Measurements from ENCODE around the gene ATXN1L.
"Not testable (repeated sequence)": the region's sequence is repeated elsewhere in the genome, so short reads cannot be mapped to it uniquely, and the experiment has no call there.

The ATXN1L gene

DNA sequence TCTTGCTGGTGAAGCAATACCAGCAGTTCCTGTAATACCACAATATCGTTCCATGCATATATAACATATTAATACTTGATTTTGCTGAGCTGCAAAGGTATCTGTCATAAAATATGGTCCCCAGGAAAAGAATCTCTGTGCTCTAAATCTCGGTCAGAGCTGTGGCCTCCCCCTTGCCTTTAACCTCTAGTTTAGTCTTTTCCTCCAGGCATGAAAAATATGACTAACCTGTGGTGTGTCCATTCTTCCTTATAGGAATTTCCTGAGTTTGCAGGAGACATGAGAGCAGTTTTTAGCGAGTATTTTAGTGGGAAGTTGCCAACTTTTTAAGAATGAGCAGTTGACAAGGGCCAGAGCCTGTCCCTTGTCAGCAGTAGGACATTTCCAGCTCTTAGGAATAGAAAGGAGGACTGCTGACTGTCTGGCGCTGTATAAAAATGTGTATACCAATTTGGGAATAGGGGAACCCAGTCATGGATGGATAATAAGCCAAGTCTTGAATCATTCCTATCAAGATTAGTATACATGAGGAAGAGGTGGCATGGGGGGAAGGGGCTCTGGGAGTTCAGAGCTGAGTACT, 8.7 kb downstream of the ATXN1L start:
- DNase-seq = no peak

DNA sequence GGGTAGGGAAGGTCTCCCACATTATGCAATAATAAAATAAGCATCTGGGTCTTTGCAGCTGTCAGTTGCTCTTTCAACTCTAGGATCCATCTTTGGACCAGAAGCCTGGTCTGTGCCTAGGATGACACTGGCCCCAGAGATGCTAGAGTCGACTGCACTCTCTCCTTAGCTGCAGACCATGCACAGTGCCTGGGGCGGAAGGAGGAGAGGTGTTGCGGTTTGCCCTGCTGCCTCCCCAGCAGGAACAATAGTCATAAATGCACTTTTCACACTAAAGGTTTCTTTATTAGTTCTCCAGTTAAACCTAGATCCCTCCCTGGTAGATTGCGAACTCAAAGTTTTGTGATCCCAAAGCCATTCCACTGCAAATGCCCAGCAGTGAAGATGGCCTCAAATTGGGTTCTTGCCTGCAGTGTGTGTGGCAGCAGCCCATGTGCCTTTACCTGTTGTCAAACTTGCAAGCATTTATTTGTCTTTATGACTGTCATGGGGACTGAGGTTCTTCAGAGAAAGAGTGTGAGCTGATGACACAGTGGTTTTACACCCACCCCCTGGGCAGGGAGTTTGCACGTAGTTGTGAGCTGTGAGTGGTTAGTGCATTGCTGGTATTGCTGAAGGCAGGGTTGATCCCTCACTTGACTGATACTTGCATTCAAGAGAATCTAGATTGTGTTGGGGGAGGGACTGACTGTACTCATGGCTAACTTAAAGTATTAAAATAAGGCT, 10.3 kb downstream of the ATXN1L start:
- DNase-seq = no peak

DNA sequence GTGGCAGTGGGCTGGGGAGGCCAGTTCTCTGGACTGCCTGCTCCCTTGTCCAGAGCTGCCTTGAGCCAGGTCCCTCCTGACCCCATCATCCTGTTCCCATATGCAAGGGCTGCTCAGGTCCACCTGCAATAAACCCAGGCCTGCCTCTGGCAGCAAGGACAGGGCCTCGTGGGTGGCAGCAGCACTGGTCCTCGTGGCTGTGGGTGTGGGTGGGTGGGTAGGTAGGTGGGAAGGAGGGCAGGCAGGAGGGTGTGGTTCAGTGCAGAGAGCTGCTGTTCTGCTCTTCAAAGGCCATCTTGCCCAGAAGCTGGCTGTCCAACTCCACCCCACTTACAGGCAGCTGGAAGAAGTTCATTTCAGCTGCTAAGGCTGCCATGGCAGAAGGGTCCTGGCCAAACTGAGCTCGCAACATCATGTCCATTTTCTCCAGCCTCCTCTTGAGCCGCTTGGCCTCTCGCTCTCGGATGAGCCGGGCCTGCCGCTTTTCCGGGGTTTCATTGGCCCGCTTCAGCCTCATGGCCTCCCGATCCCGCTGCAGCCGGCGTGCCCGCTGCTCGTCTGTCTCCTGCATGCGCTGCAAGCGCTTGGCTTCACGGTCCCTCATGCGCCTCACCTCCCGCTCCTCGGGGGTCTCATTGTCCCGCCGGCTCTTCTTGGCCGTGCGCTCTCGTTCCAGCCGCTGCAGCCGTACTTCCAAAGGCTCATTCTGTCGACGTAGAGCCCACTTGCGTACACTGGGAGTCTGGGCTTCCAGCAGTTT, 14.2 kb downstream of the ATXN1L start:
- DNase-seq = no peak

DNA sequence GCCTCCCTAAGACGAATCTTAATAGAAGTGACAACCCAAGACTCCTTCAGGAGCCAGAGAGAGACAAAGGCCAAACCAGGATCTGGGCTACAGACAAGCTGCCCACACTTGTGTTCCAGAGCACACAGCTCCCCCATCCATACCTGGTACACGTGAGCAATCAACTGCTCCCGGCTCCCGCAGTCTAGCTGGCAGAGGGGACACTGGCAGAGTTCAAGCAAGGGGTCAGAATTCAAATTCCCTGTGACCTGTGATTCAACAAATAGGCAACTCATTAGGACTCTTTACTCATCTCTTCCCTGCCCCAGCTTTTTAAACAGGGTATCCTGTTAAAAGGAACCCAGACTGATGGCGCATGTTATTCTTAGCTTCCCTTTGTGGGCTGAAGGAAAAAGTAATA, 18.2 kb downstream of the ATXN1L start:
- DNase-seq = no peak

DNA sequence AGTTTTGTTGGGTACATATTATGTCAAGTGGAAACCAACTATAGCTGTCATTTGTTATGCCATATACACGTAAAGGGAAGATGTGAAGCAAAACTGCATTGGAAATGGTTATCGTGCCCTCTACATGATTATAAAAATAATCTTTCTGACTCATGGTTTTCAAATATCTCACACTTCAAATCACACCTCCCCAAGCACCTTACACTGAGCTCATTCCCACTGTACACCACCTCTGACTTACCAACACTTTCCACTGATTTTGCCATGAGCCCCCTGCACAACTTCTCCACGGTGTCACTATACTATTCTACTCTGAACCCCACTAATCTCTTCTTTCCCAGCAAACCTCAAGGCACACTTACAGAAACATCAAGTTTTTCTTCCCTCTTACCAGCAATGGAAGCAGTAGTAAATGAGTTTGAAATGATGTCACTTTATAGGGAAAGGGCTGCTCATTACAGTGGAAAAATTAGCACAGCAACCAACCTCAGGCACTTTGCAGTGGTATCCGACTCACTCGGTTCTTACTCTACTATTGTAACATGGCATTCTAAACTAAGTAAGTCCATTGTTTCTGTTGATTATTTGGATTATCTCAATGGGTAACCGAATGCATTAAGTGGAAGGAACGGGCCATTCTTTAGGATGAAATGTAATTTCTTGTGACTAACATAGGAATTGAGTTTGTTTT, 19.5 kb downstream of the ATXN1L start:
- DNase-seq = no peak

DNA sequence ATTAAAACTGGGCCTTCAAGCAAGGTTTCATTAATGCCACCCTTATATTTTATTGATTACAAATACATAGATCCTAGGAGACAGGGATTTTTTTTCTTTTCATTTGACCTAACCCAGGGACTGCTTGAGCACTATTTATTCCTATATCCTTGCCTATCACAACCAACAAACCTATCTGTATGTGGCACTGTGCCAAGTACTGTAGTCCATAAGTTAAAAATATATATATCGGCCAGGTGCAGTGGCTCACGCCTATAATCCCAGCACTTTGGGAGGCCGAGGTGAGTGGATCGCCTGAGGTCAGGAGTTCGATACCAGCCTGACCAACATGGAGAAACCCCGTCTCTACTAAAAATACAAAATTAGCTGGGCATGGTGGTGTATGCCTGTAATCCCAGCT, 21.4 kb downstream of the ATXN1L start:
- not testable (repeated sequence) for DNase-seq

DNA sequence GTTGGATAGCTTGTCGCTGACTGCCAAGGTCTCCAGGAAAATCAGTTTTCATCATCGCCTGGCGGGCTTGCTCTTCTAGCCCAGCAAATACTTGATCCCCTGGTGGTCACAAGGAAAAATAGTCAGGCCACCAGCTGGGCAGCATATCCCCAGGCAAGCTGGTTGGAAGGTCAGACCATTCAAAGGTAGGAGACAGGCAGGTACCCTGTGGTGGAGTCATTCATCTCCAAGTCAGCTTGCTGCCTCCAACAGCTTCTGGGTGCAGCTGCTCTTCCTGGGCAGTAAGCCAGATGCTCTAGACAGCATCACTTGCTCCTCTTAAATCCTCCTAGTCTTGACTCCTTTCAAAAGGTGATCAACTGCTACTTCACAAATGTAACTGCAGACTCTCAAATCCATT, 22.2 kb downstream of the ATXN1L start:
- DNase-seq = no peak

DNA sequence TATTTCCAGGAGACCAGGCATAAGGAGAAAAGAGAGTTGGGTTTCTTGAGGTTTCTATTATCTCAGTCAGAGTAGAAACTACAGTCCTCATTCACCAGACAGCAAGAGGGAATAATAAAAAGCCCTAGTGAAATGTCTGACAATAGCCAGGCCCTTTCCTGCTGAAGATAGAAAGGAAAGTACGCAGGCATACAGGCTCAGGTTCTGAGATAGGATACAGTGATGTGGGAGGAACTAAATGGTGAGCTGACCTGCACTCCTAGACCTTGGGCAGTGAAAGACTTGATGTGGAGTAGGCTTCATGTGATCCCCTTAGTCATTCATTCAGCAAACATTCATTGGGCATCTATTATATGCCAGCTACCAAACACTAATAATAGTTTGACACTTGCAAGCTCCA, 23.3 kb downstream of the ATXN1L start:
- DNase-seq = no peak

DNA sequence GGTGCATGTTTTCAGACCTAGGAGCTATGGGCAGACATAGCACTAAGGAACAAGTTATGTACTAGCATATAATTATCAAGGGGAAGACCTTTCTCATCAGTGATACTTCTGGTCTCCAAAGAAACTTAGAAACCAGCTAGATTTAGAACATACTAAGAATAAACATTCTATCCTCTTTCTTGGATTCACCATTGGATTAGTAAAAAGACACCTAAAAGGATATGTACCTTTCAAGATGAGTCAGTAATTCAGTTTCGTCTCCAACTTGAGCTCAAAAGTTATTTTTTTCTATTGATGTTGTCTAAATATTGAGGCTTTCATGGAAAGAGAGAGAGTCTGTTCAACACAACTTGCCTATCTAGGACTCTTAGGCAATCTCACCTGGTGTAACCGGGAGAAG, 25.0 kb downstream of the ATXN1L start:
- DNase-seq = no peak

DNA sequence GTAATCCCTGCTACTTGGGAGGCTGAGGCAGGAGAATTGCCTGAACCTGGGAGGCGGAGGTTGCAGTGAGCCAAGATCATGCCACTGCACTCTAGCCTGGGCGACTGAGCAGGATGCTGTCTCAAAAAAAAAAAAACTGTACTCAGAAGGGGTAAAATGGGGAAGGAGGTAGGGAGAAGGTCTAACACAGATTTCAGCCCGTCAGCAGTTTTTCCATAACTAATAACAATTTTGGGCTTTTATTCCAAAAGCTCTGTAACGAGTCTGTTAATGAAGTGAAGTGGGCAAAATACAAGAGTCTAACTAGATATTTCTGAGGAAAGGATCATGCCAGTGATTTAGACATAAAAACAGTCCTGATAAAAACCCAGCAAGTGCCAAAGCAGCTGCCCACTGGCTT, 27.4 kb downstream of the ATXN1L start:
- no peak for DNase-seq

DNA sequence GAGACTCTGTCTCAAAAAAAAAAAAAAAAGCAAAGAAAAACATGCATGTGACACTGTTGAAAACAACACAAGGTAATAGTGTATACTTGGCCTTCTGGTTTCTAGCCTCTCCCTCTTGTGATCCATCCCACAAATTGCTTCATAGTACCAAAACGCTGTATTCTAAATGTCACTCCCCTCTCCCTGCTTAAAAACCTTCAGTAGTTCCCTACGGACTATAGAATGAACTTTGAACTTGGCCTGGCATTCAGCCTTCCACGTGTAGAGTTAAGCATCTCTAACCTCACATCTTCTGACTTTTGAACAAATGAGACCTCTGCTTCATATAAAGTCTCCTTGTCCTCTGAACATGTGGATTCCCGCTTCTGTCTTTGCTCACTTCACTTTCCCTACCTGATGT, 33.1 kb downstream of the ATXN1L start:
- DNase-seq = no peak

DNA sequence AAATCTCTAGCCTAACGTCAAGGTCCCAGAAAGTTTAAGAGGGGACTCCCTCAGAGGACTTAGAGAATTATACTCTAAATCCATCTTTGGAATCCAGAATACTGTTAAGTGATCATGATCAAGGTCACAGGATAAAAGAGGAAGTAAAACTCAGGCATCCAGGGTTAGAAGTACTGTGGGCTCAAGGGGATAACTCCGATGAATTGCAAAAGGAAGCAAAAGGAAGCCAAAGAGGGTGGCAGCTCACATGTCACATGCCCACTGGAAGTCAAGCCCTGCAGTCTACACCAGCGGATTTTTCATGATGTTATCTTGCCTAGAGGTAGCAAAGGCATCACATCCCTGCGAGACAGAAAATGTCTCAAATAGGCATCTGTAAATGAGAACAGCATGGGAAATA, 34.4 kb downstream of the ATXN1L start:
- DNase-seq = no peak

DNA sequence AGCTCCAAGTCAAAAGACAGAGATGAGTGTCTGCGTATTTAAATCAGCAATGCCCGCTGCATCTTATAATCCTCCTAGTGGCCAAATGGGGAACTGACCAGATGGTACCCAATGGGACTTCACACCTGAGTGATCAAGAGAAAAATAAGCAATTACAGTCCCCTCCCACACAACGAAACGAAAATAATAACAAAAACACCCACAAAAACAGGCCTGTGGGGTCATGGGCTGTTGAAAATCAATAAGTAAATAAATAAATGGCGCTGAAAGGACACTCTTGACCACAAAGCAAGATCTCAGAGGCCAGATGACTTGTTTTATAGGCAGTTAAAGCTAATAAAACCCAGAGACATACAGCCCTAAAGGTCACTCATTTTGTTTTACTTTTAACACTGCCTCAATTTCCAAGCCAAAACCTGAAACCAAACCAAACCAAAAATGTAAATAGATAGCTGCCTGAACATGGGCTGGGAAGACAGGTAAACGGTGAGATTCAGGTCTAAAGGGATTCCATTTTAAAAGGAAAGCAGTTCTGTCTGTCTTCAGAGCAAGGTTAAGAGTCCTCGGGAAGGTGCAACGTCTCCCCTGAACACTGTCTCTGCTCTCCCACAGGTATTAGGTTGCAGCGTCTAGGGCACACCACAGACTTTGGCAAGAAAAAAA, 36.9 kb downstream of the ATXN1L start:
- peak; percentile 75 to 84 for DNase-seq

DNA sequence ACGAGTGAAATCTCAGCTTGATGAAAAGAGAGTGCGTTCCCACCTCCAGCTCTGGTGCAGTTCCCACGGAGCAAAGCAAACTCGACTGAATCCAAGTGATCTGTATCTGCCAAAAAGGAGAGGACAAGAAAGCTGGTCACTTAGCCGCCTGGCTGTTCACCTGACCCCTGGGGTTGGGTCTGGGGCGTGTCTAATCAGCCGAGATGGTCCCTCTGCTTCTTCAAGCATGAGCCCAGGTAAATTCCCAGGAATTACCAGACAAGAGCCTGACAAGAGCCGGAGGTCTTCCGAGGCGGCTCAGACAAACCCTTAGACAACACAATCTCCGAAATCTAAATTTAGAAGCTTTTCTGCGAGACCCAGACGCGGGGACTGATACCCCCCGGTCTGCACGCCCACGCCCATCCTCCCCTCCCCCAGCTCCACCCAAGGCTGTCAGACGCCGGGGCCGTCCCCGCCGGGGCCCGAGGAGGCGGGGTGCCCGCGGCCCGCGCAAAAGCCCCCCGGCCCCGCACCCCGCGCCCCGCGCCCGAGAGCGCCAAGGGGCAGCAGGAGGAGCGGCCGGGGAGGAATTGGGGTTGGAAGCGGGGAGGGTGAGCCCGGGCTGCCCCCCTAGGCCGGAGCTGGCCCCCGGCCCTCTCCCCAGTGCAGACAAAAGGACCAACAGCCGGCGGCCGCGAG, 37.5 kb downstream of the ATXN1L start:
- peak; percentile 17 to 39 for DNase-seq

DNA sequence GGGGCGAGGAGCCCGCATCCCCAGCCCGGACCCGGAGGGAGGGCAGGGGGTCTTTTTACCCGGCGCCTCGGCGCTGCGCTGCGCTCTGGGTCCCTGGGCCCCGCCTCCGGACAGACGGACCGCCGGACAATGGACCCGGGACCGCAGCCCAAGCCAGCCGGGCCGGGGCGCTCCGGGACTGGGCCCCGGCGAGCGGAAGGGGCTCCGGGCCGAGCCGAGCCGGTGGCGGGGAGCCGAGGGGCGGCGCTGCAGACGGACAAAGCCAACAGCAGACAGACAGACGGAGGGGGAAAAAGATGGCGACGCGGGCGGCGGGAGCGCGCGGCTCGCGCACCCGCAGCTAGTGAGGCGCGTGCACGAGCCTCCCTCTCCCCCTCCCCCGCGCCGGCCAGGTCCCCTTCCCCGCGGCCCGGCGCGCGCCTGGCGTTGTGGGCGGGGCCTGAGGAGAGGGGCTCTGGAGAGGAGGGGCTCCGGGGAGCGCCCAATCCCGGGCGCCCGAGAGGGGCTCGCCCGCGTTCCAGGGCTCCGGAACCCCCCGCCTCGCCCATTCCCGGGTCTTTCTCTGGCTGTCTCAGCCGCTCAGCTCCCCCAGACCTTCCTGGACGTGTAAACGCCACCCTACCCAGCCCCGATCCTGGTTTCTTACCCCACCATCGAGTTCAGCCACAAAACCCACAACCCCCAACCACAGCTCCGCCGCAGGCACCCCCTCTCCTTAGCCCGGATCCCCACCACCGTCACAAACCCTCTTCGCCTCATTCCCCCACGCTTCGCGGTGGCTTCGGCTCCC, 38.3 kb downstream of the ATXN1L start, which contains the start of gene ZNF821:
TSS of gene ZNF821 (minus strand) at position 334 of the 790 bp plus-strand sequence. CDS start 4,236 bp downstream, outside the sequence.
- DNase-seq = peak; percentile 64 to 72

DNA sequence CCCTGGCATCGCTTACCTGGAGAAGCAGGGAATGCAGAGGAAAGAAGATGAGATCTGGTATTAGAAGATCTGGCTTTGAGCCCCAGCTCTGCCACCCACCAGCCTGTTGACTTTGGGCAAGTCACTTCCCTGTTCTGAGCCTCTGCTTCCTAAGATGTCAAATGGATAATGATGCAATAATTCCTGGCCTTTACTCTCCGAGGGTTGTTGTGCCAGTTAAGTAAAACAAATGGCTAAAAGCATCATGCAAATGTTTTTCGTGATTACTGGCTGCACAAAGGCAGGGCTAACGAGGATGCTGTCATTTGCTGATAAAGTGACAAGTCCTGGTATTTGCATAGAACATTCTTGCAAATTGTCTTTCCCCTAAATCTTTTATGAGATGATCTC, 39.5 kb downstream of the ATXN1L start:
- DNase-seq = no peak

DNA sequence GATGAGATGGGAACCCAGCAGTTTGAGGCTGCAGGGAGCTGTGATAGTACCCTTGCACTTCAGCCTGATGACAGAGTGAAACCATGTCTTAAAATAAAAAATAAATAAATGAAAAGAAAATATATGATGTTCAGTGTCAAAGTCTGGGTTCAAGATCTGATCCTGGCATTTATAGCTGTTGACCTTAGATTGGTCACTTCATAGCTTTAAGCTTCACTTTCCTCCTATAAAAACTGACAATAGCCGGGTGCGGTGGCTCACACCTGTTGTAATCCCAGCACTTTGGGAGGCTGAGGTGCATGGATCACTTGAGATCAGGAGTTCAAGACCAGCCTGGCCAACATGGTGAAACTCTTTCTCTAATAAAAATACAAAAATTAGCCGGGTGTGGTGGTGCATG, 43.4 kb downstream of the ATXN1L start:
- DNase-seq = no peak

DNA sequence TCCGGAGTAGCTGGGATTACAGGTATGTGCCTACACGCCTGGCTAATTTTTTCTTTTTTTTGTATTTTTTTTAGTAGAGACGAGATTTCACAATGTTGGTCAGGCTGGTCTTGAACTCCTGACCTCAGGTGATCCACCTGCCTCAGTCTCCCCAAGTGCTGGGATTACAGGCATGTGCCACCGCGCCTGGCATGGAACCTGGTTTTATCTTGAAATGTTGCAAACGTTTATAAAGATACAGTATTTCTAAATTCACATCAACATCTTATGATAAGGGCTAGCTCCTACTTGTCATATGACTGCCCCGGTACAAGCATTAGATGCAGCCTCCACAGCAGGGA, 48.1 kb downstream of the ATXN1L start:
- DNase-seq = no peak

DNA sequence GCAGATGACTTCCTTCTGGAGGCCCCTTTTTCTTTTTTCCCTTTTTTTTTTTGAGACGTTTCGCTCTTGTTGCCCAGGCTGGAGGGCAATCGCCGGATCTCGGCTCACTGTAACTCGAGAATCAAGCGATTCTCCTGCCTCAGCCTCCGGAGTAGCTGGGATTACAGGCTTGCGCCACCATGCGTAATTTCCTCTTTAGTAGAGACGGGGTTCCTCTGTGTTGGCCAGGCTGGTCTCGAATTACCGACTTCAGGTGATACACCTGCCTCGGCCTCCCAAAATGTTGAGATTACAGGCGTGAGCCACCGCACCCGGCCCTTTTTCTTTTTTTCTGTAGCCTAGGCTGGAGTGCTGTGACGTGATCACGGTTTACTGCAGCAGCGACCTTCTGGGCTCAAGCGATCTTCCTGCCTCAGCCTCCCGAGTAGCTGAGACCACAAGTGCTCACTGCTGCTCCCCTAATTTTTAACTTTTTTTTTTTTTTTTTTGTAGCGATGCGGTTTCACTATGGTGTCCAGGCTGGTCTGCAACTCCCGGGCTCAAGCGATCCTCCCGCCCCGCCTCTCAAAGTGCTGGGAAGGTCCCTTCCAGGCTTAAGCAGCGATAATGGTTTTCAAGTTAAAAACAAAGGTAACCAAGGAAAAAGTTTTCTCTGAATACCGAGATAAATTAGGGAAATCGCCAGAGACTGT, 48.6 kb downstream of the ATXN1L start:
- DNase-seq = peak; percentile 20 to 33

DNA sequence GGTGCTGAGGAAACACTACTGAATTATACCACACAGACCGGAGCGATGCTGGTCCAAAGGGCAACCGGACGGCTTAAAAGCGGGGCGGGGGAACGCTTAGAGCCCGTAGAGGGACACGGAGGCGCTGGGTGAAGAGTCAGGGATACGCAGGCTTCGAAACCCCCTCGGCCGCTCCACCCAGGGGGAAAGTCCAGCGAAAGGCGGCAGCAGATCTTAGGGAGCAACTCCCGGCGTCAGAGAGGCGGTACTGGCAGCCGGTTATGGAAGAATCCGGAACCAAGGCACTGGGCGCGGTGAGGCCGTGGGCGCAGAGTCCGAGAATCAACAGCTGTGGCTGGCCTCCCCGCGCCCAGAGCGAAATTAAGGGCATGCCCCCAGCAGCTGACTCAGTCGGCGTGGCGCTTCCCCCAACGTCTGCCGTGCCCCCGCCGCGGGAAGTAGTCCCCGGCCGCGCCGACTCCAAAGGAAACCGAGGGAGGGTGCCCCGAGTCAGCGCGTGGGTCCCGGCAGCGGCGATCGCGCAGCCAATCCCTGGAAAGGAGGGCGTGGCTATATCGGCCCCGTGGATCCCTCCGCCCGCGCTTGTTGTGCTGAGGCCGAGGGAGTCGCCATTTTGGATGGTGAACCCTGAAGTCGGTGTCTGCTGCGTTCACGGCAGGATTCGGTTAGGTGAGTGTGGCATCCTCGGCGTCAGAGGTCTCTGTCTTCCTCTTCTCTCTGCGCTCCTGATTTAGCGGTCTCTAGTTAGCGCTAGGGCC, 49.3 kb downstream of the ATXN1L start, which contains the start of gene IST1:
TSS of gene IST1 (plus strand) at position 611 of the 758 bp plus-strand sequence. CDS start 20,110 bp downstream, outside the sequence.
- peak; percentile 93 to 95 for DNase-seq
